ENCODE data around the gene FYN.

The FYN gene

DNA sequence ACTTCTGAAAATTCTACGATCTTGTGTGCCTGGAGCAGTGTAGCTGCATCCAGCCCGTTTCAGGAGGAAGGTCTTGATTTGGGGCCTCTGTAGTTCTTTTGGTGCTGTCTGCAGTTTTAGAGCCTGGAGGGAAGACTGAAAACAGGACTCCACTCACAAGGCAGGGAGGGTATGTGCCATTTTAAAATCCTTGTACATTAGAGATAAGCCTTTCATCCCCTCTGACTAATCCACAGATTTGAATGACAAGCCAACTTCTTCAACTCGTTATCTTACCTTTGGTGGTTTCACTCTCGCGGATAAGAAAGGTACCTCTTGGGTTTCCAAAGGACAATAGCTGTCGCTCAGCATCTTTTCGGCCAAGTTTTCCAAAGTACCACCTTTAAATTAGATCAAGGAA lies 169.5 kb downstream of the FYN start:
- no peak overlapping the region for H3K9ac ChIP-seq (ENCODE audit: low read length)
- no peaks in the 10 kb centered on the region for H3K27me3 ChIP-seq (ENCODE audit: control insufficient read depth, insufficient read depth, low read length)
- H3K36me3 ChIP-seq (ENCODE audit: control insufficient read depth, insufficient read depth, low read length) = no peaks in the 10 kb centered on the region
- no peaks in the 10 kb centered on the region for H3K9me3 ChIP-seq (ENCODE audit: control insufficient read depth, low read length)
- peaks cover 4% of the 10 kb centered on the region for H3K4me1 ChIP-seq (ENCODE audit: control insufficient read depth, insufficient read depth, low read length)
- no peak overlapping the region for H3K4me3 ChIP-seq (ENCODE audit: low read length)

GRCh38 chr6:111702268-111702667 lies 171.0 kb downstream of the FYN start:
- Histone ChIP-seq H3K36me3 (ENCODE audit: control insufficient read depth, insufficient read depth, low read length) (no peaks in the 10 kb centered on the region), H3K27me3 (ENCODE audit: control insufficient read depth, insufficient read depth, low read length) (no peaks in the 10 kb centered on the region)

GRCh38 chr6:111701146-111701545 lies 172.1 kb downstream of the FYN start:
- no peaks in the 10 kb centered on the region for H3K27me3 ChIP-seq (ENCODE audit: control insufficient read depth, insufficient read depth, low read length)
- H3K9me3 ChIP-seq (ENCODE audit: control insufficient read depth, low read length) = no peaks in the 10 kb centered on the region
- H3K4me1 ChIP-seq (ENCODE audit: control insufficient read depth, insufficient read depth, low read length) = no peaks in the 10 kb centered on the region
- no peak overlapping the region for H3K4me3 ChIP-seq (ENCODE audit: low read length)
- no peak overlapping the region for H3K9ac ChIP-seq (ENCODE audit: low read length)
- no peaks in the 10 kb centered on the region for H3K36me3 ChIP-seq (ENCODE audit: control insufficient read depth, insufficient read depth, low read length)

More at GRCh38 chr6:111702268-111702667, 171.0 kb downstream of the FYN start:
- no peak overlapping the region for H3K9ac ChIP-seq (ENCODE audit: low read length)
- no peaks in the 10 kb centered on the region for H3K9me3 ChIP-seq (ENCODE audit: control insufficient read depth, low read length)
- H3K4me1 ChIP-seq (ENCODE audit: control insufficient read depth, insufficient read depth, low read length) = peaks cover 3% of the 10 kb centered on the region
- no peak overlapping the region for H3K4me3 ChIP-seq (ENCODE audit: low read length)

DNA sequence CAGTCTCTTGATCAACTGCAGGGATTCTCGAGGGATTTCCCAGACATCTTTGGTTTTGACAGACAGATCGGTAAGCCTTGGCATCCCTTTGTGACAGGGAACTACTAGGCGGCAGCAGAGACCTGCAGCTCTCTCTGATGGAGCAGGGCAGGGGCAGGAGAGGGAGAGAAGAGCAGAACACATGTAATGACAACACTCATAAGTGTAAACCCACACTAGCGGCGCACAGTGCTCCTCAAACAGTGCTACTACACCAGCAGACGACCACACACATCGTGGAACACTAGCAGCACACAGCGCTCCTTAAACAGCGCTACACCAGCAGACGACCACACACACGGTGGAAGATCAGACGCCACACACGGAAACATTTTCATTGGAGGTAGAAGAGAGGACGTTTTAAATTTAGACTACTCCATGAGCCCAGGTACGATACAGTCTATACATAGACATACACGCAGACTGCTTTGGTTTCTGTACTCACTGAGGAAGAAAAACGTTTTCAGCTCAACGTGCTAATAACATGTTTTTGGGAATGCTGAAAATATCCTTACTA lies 173.0 kb downstream of the FYN start:
- no peaks in the 10 kb centered on the region for H3K9me3 ChIP-seq (ENCODE audit: control insufficient read depth, low read length)
- no peak overlapping the region for H3K9ac ChIP-seq (ENCODE audit: low read length)
- H3K27me3 ChIP-seq (ENCODE audit: control insufficient read depth, insufficient read depth, low read length) = no peaks in the 10 kb centered on the region
- no peak overlapping the region for H3K4me3 ChIP-seq (ENCODE audit: low read length)
- H3K4me1 ChIP-seq (ENCODE audit: control insufficient read depth, insufficient read depth, low read length) = no peaks in the 10 kb centered on the region
- no peaks in the 10 kb centered on the region for H3K36me3 ChIP-seq (ENCODE audit: control insufficient read depth, insufficient read depth, low read length)

DNA sequence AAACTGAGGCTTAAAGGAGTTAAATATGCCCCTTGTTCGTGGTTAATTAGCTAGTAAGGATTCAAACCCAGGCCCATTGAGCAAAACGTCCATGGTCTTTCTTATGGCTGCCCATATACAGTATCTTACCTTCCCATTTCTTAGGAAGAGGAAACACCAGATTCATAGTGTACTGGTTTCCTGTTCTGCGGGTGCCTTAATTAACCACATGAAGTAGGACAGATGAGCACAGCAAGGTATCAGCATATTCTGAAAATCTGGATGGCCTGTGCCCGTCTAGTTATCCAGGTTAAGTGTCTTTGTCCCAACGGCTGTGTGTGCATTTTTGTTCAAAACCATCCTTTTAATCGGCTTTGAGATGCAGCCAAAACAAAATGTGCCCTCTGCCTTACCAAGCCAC lies 174.1 kb downstream of the FYN start:
- no peaks in the 10 kb centered on the region for H3K9me3 ChIP-seq (ENCODE audit: control insufficient read depth, low read length)
- no peaks in the 10 kb centered on the region for H3K27me3 ChIP-seq (ENCODE audit: control insufficient read depth, insufficient read depth, low read length)
- H3K36me3 ChIP-seq (ENCODE audit: control insufficient read depth, insufficient read depth, low read length) = no peaks in the 10 kb centered on the region

GRCh38 chr6:111696814-111697213 lies 176.4 kb downstream of the FYN start:
- no peak overlapping the region for H3K9ac ChIP-seq (ENCODE audit: low read length)
- no peaks in the 10 kb centered on the region for H3K36me3 ChIP-seq (ENCODE audit: control insufficient read depth, insufficient read depth, low read length)
- H3K4me3 ChIP-seq (ENCODE audit: low read length) = no peak overlapping the region
- H3K4me1 ChIP-seq (ENCODE audit: control insufficient read depth, insufficient read depth, low read length) = peaks cover 19% of the 10 kb centered on the region
- H3K9me3 ChIP-seq (ENCODE audit: control insufficient read depth, low read length) = no peaks in the 10 kb centered on the region
- no peaks in the 10 kb centered on the region for H3K27me3 ChIP-seq (ENCODE audit: control insufficient read depth, insufficient read depth, low read length)

More for the DNA sequence above, 174.1 kb downstream of the FYN start:
- no peaks in the 10 kb centered on the region for H3K4me1 ChIP-seq (ENCODE audit: control insufficient read depth, insufficient read depth, low read length)
- H3K9ac ChIP-seq (ENCODE audit: low read length) = no peak overlapping the region
- H3K4me3 ChIP-seq (ENCODE audit: low read length) = no peak overlapping the region

DNA sequence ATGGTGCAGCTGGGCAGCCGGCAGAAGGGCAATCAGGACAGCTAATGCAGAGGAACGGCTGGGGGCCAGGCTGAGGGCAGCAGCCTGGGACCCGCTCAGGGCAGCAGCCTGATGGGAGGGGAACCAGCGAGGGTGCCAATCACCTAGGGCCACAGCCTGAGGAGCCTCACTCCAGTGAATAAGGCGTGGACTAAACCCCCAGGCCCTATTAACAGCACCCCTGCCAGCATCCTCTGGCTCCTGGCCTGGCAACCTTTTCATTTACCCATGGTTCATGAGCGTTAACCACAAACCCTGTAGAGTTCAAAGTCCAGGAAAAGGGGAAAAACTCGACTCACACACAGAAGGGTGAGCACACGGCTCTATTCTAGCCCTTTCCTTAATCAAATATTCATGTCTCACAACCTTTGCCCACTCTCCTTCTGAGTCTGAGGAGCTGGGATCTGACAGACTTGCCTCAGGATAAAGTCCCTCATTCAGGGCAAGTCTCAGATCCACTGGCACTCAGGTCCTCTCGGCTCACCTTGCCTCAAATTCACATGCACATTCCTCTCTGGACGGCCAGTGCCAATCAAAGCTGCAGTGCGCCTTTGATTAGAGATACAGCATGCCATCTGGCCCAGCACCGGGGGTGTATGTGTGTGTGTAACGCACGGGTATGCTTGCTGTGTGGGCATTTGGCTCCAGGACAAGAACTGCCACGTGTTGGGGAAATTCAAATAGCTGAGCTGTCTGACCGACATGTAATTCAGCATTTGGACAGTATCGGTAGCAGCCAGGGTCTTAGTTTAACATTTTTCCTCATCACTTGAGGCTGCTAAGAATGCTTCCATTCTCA lies 180.7 kb downstream of the FYN start:
- Histone ChIP-seq H3K27me3 (ENCODE audit: control insufficient read depth, insufficient read depth, low read length) (no peaks in the 10 kb centered on the region), H3K9me3 (ENCODE audit: control insufficient read depth, low read length) (no peaks in the 10 kb centered on the region), H3K4me3 (ENCODE audit: low read length) (no peak overlapping the region), H3K9ac (ENCODE audit: low read length) (no peak overlapping the region), H3K36me3 (ENCODE audit: control insufficient read depth, insufficient read depth, low read length) (no peaks in the 10 kb centered on the region), H3K4me1 (ENCODE audit: control insufficient read depth, insufficient read depth, low read length) (peaks cover 28% of the 10 kb centered on the region)

- H3K9me3 ChIP-seq (ENCODE audit: control insufficient read depth, low read length) = no peaks in the 10 kb centered on the region
- no peak overlapping the region for H3K9ac ChIP-seq (ENCODE audit: low read length)
- no peaks in the 10 kb centered on the region for H3K27me3 ChIP-seq (ENCODE audit: control insufficient read depth, insufficient read depth, low read length)
- H3K4me3 ChIP-seq (ENCODE audit: low read length) = no peak overlapping the region
- peaks cover 28% of the 10 kb centered on the region for H3K4me1 ChIP-seq (ENCODE audit: control insufficient read depth, insufficient read depth, low read length)
- H3K36me3 ChIP-seq (ENCODE audit: control insufficient read depth, insufficient read depth, low read length) = no peaks in the 10 kb centered on the region
Observed at GRCh38 chr6:111691345-111692225, 181.7 kb downstream of the FYN start.

- no peaks in the 10 kb centered on the region for H3K9me3 ChIP-seq (ENCODE audit: control insufficient read depth, low read length)
- H3K27me3 ChIP-seq (ENCODE audit: control insufficient read depth, insufficient read depth, low read length) = no peaks in the 10 kb centered on the region
- no peak overlapping the region for H3K4me3 ChIP-seq (ENCODE audit: low read length)
- H3K4me1 ChIP-seq (ENCODE audit: control insufficient read depth, insufficient read depth, low read length) = peaks cover 28% of the 10 kb centered on the region
- H3K36me3 ChIP-seq (ENCODE audit: control insufficient read depth, insufficient read depth, low read length) = no peaks in the 10 kb centered on the region
- H3K9ac ChIP-seq (ENCODE audit: low read length) = no peak overlapping the region
Observed at GRCh38 chr6:111689946-111690345, 183.3 kb downstream of the FYN start.

GRCh38 chr6:111689419-111689818 lies 183.8 kb downstream of the FYN start:
- Histone ChIP-seq H3K4me1 (ENCODE audit: control insufficient read depth, insufficient read depth, low read length) (peaks cover 28% of the 10 kb centered on the region), H3K36me3 (ENCODE audit: control insufficient read depth, insufficient read depth, low read length) (no peaks in the 10 kb centered on the region), H3K27me3 (ENCODE audit: control insufficient read depth, insufficient read depth, low read length) (no peaks in the 10 kb centered on the region), H3K9me3 (ENCODE audit: control insufficient read depth, low read length) (no peaks in the 10 kb centered on the region), H3K9ac (ENCODE audit: low read length) (no peak overlapping the region), H3K4me3 (ENCODE audit: low read length) (no peak overlapping the region)

DNA sequence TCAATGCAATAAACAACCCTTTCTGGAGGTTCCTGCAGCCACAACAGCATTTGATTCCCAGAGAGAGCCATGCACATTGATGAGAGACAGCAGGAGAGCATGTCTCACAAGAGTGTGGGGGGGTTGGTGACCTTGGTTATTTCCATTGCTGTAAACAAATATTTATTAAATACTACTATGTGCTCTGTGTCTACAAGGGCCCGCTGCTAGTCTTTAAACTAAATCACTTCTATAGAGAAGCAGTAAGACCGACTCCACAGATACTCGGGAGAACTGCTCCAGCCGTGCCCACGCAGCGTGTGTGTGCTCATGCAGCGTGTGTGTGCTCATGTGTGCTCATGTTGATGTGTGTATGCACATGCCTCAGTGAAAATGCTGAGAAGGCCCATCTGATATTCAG lies 184.9 kb downstream of the FYN start:
- Histone ChIP-seq H3K4me3 (ENCODE audit: low read length) (no peak overlapping the region), H3K9ac (ENCODE audit: low read length) (no peak overlapping the region), H3K4me1 (ENCODE audit: control insufficient read depth, insufficient read depth, low read length) (peaks cover 30% of the 10 kb centered on the region), H3K36me3 (ENCODE audit: control insufficient read depth, insufficient read depth, low read length) (no peaks in the 10 kb centered on the region), H3K27me3 (ENCODE audit: control insufficient read depth, insufficient read depth, low read length) (no peaks in the 10 kb centered on the region), H3K9me3 (ENCODE audit: control insufficient read depth, low read length) (no peaks in the 10 kb centered on the region)

DNA sequence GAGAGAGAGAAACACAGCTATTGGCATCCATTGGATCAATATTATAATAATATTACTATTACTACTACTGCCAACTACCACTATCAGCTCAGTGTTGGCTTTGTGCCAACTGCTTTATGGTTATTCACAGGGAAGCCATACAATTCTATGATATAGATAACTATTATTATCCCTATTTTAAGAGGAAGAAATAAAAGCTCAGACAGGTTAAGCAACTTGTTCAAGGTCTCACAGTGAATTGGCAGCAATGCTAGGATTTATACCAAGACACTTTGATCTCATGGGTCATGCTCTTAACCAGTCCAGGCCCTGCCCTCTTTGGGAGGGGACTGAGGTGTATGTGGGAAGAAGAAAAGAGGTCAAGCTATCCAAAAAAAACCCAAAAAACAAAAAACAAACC lies 185.6 kb downstream of the FYN start:
- no peak overlapping the region for H3K9ac ChIP-seq (ENCODE audit: low read length)
- H3K36me3 ChIP-seq (ENCODE audit: control insufficient read depth, insufficient read depth, low read length) = no peaks in the 10 kb centered on the region
- no peaks in the 10 kb centered on the region for H3K9me3 ChIP-seq (ENCODE audit: control insufficient read depth, low read length)
- H3K4me3 ChIP-seq (ENCODE audit: low read length) = no peak overlapping the region
- peaks cover 24% of the 10 kb centered on the region for H3K4me1 ChIP-seq (ENCODE audit: control insufficient read depth, insufficient read depth, low read length)
- H3K27me3 ChIP-seq (ENCODE audit: control insufficient read depth, insufficient read depth, low read length) = no peaks in the 10 kb centered on the region

All from mucosa of stomach (tissue), 1 donor.